Measurements from ENCODE around the gene SCN4B.
"Not testable (repeated sequence)": the region's sequence is repeated elsewhere in the genome, so short reads cannot be mapped to it uniquely, and the experiment has no call there.

The SCN4B gene, protein sequence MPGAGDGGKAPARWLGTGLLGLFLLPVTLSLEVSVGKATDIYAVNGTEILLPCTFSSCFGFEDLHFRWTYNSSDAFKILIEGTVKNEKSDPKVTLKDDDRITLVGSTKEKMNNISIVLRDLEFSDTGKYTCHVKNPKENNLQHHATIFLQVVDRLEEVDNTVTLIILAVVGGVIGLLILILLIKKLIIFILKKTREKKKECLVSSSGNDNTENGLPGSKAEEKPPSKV

GRCh38 chr11:118152552-118153471, at the start of gene SCN4B:
Gene SCN4B (minus strand): TSS chr11:118152823. CDS start chr11:118152673, 150 bp downstream.
- DNase-seq (ENCODE audit: low read depth in 2 of 2, low spot score in 1 of 2): no peak

GRCh38 chr11:118201966-118202365, 49.3 kb upstream of the SCN4B start:
- no peak for DNase-seq (ENCODE audit: low read depth in 2 of 2, low spot score in 1 of 2)

GRCh38 chr11:118200901-118201680, 48.5 kb upstream of the SCN4B start:
- DNase-seq (ENCODE audit: low read depth in 2 of 2, low spot score in 1 of 2): peak in 1 of 2 donors; percentile 35

DNA sequence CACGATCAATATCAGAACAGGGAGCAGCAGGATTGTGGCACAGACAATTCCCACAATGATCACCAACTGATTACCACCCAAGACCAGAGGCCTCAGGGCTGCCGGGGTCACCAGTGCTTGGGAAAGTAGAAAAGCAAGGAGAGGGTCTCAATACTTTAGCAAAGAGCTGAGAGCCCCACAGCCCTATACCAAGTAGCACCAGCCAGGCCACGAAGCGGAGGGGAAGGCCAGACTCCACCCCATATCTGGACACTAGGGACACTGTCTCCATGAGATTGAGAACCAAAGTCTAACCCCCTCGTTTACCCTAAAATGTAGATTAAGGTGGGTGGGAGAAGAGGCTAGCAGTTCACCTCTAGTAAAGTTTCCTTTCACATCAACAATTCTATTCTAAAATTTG, 47.9 kb upstream of the SCN4B start:
- no peak for DNase-seq (ENCODE audit: low read depth in 2 of 2, low spot score in 1 of 2)

- no peak for DNase-seq (ENCODE audit: low read depth in 2 of 2, low spot score in 1 of 2)
Measured at GRCh38 chr11:118199135-118199534, 46.5 kb upstream of the SCN4B start.

DNA sequence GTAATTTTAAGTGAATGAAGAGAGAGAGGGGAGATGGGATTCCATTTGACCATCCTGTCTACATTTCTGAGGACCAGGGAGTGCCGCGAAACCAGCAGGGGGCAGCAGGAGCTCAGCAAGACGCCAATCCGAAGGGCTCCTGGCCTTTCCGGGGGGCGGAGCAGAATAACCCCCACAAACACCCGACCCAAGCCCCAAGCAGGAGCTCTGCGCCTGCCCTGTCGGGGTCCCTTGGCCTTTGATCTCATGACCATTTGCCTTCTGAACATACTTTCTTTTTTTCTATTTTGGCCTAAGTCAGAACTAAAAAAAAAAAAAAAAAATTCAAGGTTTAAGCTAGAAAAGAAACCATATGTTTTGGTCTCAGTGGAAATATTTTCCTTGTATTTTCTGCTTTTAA, 45.7 kb upstream of the SCN4B start:
- DNase-seq (ENCODE audit: low read depth in 2 of 2, low spot score in 1 of 2): peak; percentile 63 to 75

GRCh38 chr11:118194835-118195627, 42.4 kb upstream of the SCN4B start:
- DNase-seq (ENCODE audit: low read depth in 2 of 2, low spot score in 1 of 2): no peak

- no peak for DNase-seq (ENCODE audit: low read depth in 2 of 2, low spot score in 1 of 2)
Measured at GRCh38 chr11:118193910-118194566, 41.4 kb upstream of the SCN4B start.

DNA sequence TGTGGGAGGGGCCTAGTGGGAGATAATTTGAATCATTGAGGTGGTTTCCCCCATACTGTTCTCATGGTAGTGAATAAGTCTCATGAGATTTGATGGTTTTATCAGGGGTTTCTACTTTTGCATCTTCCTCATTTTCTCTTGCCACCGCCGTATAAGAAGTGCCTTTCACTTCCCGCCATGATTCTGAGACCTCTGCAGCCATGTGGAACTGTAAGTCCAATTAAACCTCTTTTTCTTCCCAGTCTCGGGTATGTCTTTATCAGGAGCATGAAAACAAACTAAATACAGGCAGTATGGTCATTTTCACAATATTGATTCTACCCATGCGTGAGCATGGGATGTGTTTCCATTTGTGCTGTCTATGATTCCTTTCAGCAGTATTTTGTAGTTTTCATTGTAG, 40.2 kb upstream of the SCN4B start:
- DNase-seq (ENCODE audit: low read depth in 2 of 2, low spot score in 1 of 2): not testable (repeated sequence)

GRCh38 chr11:118190942-118191506, 38.4 kb upstream of the SCN4B start:
- not testable (repeated sequence) for DNase-seq (ENCODE audit: low read depth in 2 of 2, low spot score in 1 of 2)

GRCh38 chr11:118186346-118187107, 33.9 kb upstream of the SCN4B start:
- no peak for DNase-seq (ENCODE audit: low read depth in 2 of 2, low spot score in 1 of 2)

DNA sequence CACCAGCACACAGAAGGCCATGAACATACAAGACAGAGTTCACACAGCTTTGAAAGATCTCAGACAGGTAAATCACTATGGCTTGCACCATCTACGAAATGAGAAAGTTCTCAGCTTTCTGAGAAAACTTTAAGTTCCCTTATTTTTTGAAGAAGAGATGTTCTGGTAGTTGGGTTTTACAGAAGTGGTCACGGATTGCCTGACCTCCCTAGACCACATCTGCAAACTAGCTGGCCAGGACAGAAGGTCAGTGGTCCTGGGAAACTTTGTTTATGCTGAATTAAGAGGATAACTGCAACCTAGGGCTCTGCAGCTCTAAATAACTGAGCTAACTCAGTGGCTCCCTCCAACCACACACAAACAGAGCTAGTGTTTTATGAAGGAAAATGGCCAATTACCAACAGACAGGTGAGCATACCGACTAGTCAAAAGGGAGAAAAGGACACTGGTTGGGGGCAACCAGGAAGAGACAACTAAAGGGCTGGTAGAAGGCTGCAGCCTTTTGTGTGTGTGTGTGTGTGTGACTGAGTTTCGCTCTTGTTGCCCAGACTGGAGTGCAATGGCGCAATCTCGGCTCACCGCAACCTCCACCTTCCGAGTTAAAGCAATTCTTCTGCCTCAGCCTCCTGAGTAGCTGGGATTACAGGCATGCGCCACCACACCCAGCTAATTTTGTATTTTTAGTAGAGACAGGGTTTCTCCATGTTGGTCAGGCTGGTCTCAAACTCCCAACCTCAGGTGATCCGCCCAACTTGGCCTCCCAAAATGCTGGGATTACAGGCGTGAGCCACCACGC, 32.4 kb upstream of the SCN4B start:
- DNase-seq (ENCODE audit: low read depth in 2 of 2, low spot score in 1 of 2): no peak

DNA sequence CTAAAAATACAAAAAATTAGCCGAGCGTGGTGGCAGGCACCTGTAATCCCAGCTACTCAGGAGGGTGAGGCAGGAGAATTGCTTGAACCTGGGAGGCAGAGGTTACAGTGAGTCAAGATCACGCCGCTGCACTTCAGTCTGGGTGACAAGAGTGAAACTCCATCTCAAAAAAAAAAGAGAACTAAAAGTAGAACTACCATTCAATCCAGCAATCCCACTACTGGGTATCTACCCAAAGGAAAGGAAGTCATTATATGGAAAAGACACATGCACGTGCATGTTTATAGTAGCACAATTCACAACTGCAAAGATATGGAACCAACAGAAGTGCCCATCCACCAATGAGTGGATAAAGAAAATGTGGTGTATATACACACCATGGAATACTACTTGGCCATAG, 31.1 kb upstream of the SCN4B start:
- not testable (repeated sequence) for DNase-seq (ENCODE audit: low read depth in 2 of 2, low spot score in 1 of 2)

DNA sequence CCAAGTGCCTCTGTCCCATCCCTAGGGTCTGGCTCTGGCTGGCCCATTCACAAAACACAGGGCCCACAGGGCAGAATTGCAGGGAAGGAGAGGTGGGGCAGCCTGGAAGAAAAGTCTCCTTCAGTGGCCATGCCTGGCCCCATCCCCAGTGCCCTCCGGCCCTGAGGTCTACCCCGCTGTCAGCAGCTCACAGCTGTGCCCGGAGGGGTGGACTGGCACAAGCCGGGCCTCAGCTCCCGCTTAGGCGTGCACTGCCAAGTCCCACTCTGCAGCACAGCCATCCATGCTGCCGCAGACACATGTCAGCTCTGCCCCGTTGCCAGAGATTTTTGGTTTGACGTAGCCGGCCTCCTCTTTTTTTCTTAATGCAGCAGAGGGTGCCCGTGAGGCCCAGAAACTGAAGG, 27.7 kb upstream of the SCN4B start:
- DNase-seq (ENCODE audit: low read depth in 2 of 2, low spot score in 1 of 2): no peak

DNA sequence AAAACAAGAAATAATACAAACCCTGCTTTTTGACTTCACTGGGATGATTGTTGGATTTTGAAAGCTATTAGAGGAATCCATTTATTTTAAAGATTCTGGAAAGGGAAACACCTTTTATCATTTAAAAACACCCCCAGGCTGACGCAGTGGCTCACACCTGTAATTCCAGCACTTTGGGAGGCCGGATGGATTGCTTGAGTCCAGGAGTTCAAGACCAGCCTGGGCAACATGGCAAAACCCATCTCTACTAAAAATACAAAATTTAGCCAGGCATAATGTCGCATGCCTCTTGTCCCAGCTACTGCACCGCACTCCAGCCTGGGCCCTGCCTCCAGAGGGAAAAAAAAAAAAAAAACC, 24.1 kb upstream of the SCN4B start:
- no peak for DNase-seq (ENCODE audit: low read depth in 2 of 2, low spot score in 1 of 2)

DNA sequence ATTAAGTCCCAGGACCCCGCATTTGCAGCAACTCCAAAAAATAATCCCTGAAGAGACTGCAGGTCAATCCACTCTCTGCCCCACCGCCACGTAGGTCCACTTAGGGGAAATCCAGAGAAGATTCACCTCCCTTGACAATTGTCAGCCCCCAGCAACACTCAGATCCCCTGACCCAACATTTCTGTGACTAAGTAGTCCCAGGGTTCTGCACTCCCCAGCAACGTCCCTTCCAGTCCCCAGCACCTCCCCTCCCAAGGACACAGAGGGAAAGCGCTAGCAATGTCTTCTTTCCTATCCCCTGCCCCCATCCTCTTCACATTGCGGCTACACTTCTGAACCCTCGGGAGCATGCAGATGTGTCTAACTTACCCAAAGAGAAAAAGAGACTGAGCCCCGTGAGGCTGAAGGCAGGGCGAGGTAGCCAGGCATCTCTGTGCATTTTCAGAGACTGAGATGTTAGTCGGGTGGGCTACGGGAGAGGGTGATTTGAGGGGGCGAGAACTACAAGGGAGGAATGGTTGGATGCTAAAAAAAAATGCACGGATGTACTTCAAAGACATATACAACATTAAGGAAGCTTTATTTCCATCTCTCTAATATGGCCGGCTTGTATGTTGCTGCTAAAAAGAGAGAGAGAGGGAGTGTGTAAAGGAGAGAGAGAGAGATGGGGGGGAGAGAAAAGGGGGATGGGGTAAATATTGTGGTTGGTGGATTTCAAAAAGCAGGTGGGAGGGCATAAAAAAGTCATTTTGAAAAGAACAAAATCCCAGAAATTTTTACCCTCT, 23.6 kb upstream of the SCN4B start, which contains the start of gene SCN2B:
Gene SCN2B (minus strand): TSS at position 647 of the 785 bp plus-strand sequence. CDS start 208 bp downstream, at position 439.
- DNase-seq (ENCODE audit: low read depth in 2 of 2, low spot score in 1 of 2): no peak

Data from stimulated activated CD8-positive, alpha-beta memory T cell treated with anti-CD3 and anti-CD28 coated beads, Interleukin-4, amount 100 ng/mL, for 1 hour (primary cell).